SK-N-SH treated with all-trans-retinoic acid at 6 μM for 48 hours (cell line): ENCODE measurements around the gene MYOM1.
A peak's percentile ranks its signal among the peaks of the same experiment; 100 is the strongest.

Experiments
- ATAC-seq: fragments of 200-7000 bp; cut with Tn5 transposase; 3 replicates; pipeline ENCODE4 v1.9.1; 2020; ENCODE audit warnings: mild to moderate bottlenecking, moderate library complexity
- ARNTL ChIP-seq: fragments of 450-650 bp; formaldehyde crosslinking; IDR thresholded peaks from 2 replicates; pipeline ENCODE4 v1.5.0; 2020; ENCODE audit warnings: low read depth, mild to moderate bottlenecking, moderate library complexity, borderline replicate concordance
- CREB5 ChIP-seq: fragments of 250-450 bp; sonication (Bioruptor Pico); IDR thresholded peaks from 2 replicates; pipeline ENCODE4 v1.5.1; 2020; ENCODE audit warnings: low read depth, mild to moderate bottlenecking, moderate library complexity
- CSDC2 ChIP-seq: fragments of 250-450 bp; sonication (Bioruptor Pico); IDR thresholded peaks from 2 replicates; pipeline ENCODE4 v1.5.0; 2020; ENCODE audit warnings: mild to moderate bottlenecking, moderate library complexity
- GLIS3 ChIP-seq: fragments of 250-450 bp; sonication (Bioruptor Pico); IDR thresholded peaks from 2 replicates; pipeline ENCODE4 v1.5.0; 2020; ENCODE audit warnings: mild to moderate bottlenecking, moderate library complexity
- OSR1 ChIP-seq: fragments of 250-450 bp; sonication (Bioruptor Pico); IDR thresholded peaks from 2 replicates; pipeline ENCODE4 v1.8.0; 2022; ENCODE audit warnings: moderate library complexity, mild to moderate bottlenecking, inconsistent platforms
- PATZ1 ChIP-seq: fragments of 250-450 bp; sonication (Bioruptor Pico); IDR thresholded peaks from 2 replicates; pipeline ENCODE4 v1.8.0; 2020; ENCODE audit warnings: mild to moderate bottlenecking, moderate library complexity, borderline replicate concordance
- POU6F1 ChIP-seq: fragments of 250-450 bp; sonication (Bioruptor Pico); IDR thresholded peaks from 2 replicates; pipeline ENCODE4 v1.8.0; 2021; ENCODE audit warnings: low read depth, mild to moderate bottlenecking, moderate library complexity, borderline replicate concordance
- PPARA ChIP-seq: fragments of 250-450 bp; sonication (Bioruptor Pico); IDR thresholded peaks from 2 replicates; pipeline ENCODE4 v1.5.0; 2020; ENCODE audit warnings: mild to moderate bottlenecking, borderline replicate concordance
- SNAI2 ChIP-seq: fragments of 250-450 bp; sonication (Bioruptor Pico); IDR thresholded peaks from 2 replicates; pipeline ENCODE4 v1.5.0; 2020; ENCODE audit warnings: mild to moderate bottlenecking, moderate library complexity
- TCF4 ChIP-seq: fragments of 250-450 bp; sonication (Bioruptor Pico); IDR thresholded peaks from 2 replicates; pipeline ENCODE4 v1.8.0; 2021; ENCODE audit warnings: mild to moderate bottlenecking, moderate library complexity, borderline replicate concordance
- TOX ChIP-seq: fragments of 250-450 bp; sonication (Bioruptor Pico); IDR thresholded peaks from 2 replicates; pipeline ENCODE4 v1.8.0; 2021; ENCODE audit warnings: mild to moderate bottlenecking, moderate library complexity, borderline replicate concordance
- TSHZ2 ChIP-seq: fragments of 250-450 bp; sonication (Bioruptor Pico); IDR thresholded peaks from 2 replicates; pipeline ENCODE4 v1.5.0; 2020; ENCODE audit warnings: mild to moderate bottlenecking, moderate library complexity
- ZC3H10 ChIP-seq: fragments of 250-450 bp; sonication (Bioruptor Pico); IDR thresholded peaks from 2 replicates; pipeline ENCODE4 v1.5.1; 2021; ENCODE audit warnings: mild to moderate bottlenecking, moderate library complexity
- ZFP3 ChIP-seq: fragments of 250-450 bp; sonication (Bioruptor Pico); IDR thresholded peaks from 2 replicates; pipeline ENCODE4 v1.5.0; 2020; ENCODE audit warnings: mild to moderate bottlenecking, moderate library complexity
- ZFP30 ChIP-seq: fragments of 450-650 bp; formaldehyde crosslinking; IDR thresholded peaks from 2 replicates; pipeline ENCODE4 v1.5.0; 2022; ENCODE audit warnings: mild to moderate bottlenecking, moderate library complexity
- ZNF565 ChIP-seq: fragments of 450-650 bp; formaldehyde crosslinking; conservative IDR thresholded peaks from 2 replicates; pipeline ENCODE4 v1.5.0; 2020; ENCODE audit warnings: low read depth, mild to moderate bottlenecking, moderate library complexity
- ZNF70 ChIP-seq: fragments of 450-650 bp; formaldehyde crosslinking; IDR thresholded peaks from 2 replicates; pipeline ENCODE4 v1.5.0; 2020; ENCODE audit warnings: mild to moderate bottlenecking, moderate library complexity
- ZNF8 ChIP-seq: fragments of 450-650 bp; formaldehyde crosslinking; IDR thresholded peaks from 2 replicates; pipeline ENCODE4 v1.5.0; 2020; ENCODE audit warnings: mild to moderate bottlenecking, moderate library complexity

Gene MYOM1

GRCh38 chr18:3269241-3269913, 49.6 kb upstream of the MYOM1 start (continued):
- TF ChIP-seq TCF4 (CRISPR knock-in tag) (no peak), ZFP3 (no peak), CREB5 (CRISPR knock-in tag) (no peak), TSHZ2 (CRISPR knock-in tag) (no peak), ZFP30 (CRISPR knock-in tag) (no peak)

- TF ChIP-seq POU6F1 (CRISPR knock-in tag) = no peak
- TF ChIP-seq ARNTL (CRISPR knock-in tag) = no peak
- TF ChIP-seq ZNF70 (CRISPR knock-in tag) = no peak
- no peak for TF ChIP-seq ZFP3
- no peak for TF ChIP-seq TOX (CRISPR knock-in tag)
- no peak for TF ChIP-seq TCF4 (CRISPR knock-in tag)
- TF ChIP-seq ZNF565 (CRISPR knock-in tag) = no peak
- no peak for TF ChIP-seq OSR1
- TF ChIP-seq, all 23 proteins: peak for 0
- ATAC-seq = 0 out of 3 replicates have a peak, but pooled peaks have one; percentile 16
These were observed 48.5 kb upstream of the MYOM1 start for GRCh38 chr18:3268306-3268705.

- no peak for TF ChIP-seq OSR1
- no peak for TF ChIP-seq PPARA (CRISPR knock-in tag)
- no peak for TF ChIP-seq SNAI2
These were observed 46.4 kb upstream of the MYOM1 start for GRCh38 chr18:3266062-3266608.

GRCh38 chr18:3265564-3266033, 45.8 kb upstream of the MYOM1 start:
- TF ChIP-seq ZC3H10 (CRISPR knock-in tag) (no peak), CSDC2 (CRISPR knock-in tag) (0 out of 2 replicates have a peak, but pooled peaks have one; percentile 73), CREB5 (CRISPR knock-in tag) (0 out of 2 replicates have a peak, but pooled peaks have one; percentile 17), ZFP3 (0 out of 2 replicates have a peak, but pooled peaks have one; percentile 21)
- ATAC-seq = no peak

More at GRCh38 chr18:3266062-3266608, 46.4 kb upstream of the MYOM1 start:
- no peak for ATAC-seq

GRCh38 chr18:3264362-3264761, 44.6 kb upstream of the MYOM1 start:
- no peak for ATAC-seq

More at GRCh38 chr18:3264362-3264761, 44.6 kb upstream of the MYOM1 start:
- no peak for TF ChIP-seq ZC3H10 (CRISPR knock-in tag)
- no peak for TF ChIP-seq ZNF8
- TF ChIP-seq TCF4 (CRISPR knock-in tag) = no peak
- no peak for TF ChIP-seq CREB5 (CRISPR knock-in tag)
- TF ChIP-seq POU6F1 (CRISPR knock-in tag) = no peak
- no peak for TF ChIP-seq ZNF565 (CRISPR knock-in tag)
- TF ChIP-seq PATZ1 (CRISPR knock-in tag) = no peak
- TF ChIP-seq GLIS3 = no peak
- no peak for TF ChIP-seq ZFP30 (CRISPR knock-in tag)
- TF ChIP-seq, all 23 proteins: peak for 0
